NCI-H2081 (cell line): ENCODE results near the gene PMEL.
"Not testable (repeated sequence)": the region's sequence is repeated elsewhere in the genome, so short reads cannot be mapped to it uniquely, and the experiment has no call there.

Experiments
- DNase-seq, 2 experiments: peaks; one replicate each; lab custom pipeline; 2025; lab: John Stamatoyannopoulos, UW

Gene PMEL

DNA sequence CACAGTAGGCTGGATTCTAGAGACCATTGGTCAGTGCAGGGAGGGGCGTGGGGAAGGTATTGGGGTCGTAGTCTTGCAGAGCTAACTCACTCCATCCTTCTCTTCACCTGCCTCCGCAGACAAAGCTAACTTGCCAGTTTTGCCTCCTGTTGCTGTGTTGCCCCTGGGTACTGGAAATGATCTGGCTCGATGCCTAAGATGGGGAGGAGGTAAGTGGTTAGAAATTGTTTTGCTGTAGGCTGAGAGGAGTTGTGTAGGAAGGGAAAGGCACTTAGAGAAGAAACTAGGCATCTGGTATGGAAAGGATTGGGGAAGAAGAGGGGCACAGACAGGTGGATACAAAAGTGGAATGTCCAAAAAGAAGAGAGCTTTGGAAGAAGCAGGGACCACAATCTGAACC, 23.8 kb downstream of the PMEL start:
- no peak for DNase-seq

DNA sequence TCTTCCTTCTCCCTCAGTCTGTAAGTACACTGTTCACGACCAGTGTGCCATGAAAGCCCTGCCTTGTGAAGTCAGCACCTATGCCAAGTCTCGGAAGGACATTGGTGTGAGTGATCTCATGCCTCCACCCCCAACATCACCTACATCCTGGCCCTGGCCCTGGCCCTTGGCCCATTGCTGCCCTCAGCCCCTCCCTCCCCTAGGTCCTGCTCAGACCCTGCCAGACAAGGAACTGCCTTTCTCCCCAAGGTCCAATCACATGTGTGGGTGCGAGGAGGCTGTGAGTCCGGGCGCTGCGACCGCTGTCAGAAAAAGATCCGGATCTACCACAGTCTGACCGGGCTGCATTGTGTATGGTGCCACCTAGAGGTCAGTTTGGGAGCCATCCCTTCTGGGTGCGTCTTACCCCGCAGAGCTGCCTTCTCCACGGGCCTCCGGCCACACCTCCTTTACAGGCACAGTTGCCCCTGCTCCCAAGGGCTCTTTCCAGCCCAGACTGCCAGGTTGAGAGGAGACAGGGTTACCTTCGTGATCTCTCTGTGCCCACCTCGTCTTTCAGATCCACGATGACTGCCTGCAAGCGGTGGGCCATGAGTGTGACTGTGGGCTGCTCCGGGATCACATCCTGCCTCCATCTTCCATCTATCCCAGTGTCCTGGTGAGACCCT, 25.6 kb downstream of the PMEL start:
- peak; percentile 83 to 85 for DNase-seq

DNA sequence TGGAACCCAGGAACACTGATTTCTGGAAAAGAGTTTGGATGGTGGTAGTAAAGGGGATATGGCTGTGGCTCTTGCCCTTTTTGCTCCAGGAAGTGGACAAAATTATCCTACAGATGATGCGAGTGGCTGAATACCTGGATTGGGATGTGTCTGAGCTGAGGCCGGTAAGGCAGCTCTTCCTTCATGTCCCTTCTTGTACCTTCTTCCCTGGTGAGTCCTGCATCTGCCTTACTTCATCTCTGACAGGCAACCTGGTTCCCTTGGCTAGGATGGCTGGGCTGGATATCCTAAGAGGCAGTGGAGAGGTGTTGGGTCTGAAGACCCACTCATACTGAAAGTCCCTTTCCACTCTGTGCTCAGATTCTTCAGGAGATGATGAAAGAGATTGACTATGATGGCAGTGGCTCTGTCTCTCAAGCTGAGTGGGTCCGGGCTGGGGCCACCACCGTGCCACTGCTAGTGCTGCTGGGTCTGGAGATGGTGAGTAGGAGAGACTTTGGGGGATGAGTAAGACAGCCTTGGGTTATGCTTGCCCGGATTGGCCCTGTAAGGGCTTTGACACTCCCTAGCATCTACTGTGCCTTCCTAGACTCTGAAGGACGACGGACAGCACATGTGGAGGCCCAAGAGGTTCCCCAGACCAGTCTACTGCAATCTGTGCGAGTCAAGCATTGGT, 26.9 kb downstream of the PMEL start:
- no peak for DNase-seq

DNA sequence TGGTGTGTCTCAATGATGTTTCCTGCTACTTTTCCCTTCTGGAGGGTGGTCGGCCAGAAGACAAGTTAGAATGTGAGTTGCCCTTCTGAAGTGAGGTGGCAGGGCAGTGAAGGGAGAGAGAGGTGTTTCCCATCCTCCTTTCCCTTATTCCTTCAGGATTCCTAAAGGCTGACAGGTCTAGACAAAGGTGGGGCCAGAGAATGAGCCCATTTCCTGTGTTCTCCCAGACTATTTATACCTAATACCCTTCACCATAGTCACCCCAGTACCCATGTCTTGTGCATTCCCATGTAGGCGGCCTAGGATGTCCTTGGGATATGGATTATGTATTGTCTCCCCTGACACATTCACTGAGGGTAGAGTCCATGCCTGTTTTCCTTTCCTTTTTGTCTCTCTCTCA, 27.9 kb downstream of the PMEL start:
- no peak for DNase-seq

DNA sequence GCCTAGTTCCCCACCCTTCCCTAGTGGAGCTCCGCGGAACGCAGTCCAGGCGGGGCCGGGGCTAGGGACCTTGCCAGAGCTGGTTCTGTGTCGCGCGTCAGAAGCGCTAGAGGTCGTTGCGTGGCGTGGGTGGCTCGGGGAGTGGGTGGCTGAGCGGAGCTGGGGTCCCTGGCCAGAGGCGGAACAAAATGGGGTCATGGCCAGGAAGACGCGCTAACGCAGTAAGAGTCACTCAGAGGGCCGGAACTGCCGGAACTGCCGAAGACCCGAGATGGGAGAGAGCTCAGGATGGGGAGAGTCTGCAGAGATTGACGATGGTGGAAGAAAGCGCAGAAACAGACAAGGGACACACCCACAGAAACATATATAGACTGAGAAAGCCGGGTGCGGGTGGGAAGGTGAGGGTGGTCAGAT, 30.1 kb downstream of the PMEL start:
- DNase-seq, result no peak

DNA sequence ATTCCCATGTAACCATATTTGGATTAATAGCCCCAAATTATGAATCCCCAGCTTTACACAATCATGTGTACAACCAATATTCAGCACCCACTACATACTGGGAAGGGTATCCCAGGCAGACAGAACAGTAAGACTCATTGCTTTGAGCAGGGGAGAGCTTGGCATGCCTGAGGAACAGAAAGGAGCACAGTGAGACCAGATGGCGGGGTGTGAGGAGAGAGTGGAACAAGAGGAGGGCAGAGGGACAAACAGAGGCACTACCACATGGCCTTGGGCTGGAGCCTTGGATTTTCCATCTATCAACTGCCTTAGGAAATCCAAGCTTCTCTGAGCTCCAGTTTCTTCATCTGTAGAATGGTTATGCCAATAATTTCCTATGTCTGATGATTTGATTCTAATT, 31.1 kb downstream of the PMEL start:
- DNase-seq, result no peak

DNA sequence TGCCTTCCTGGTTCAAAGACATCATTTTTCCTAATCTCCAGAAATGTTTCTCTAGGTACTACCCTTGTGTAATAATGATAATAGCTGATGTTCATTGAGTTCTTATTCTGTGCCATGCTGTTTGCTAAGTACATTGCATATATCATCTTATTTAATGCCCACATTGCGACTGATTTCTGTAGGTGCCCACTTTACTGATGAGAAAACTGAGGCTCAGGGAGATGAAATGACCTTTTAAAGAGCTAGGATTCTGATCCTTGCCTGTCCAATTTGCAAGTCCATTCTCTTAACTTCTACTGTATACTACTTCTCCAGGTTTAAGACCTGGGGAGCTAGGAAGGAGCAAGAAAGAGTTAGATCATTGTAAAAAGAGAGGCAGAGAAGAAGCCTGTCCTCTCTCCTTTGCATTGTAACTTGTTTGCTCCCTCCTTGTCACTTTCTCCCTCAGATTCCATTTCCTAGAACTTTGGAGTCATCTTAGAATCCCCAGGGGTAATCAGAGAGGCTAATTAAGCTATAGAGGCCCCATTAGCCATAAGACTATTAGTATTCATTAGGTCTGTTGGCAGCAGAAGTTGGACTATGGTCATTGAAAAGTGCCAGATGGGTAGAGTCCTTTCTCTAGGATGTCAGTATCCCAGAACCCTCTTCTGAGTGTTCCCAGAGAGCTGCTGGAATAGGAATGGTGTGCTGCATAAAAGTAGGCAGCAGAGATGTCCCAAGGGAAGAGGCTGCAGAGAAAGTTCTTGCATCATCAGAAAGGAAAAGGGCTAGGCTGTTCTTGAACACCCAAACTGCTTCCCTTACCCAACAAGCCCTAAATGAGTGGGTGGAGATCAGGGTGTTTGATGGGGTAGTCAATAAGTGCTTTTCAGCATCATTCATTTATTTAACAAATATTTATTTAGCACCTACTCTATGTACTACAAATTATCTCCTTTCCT, 31.8 kb downstream of the PMEL start:
- no peak for DNase-seq

DNA sequence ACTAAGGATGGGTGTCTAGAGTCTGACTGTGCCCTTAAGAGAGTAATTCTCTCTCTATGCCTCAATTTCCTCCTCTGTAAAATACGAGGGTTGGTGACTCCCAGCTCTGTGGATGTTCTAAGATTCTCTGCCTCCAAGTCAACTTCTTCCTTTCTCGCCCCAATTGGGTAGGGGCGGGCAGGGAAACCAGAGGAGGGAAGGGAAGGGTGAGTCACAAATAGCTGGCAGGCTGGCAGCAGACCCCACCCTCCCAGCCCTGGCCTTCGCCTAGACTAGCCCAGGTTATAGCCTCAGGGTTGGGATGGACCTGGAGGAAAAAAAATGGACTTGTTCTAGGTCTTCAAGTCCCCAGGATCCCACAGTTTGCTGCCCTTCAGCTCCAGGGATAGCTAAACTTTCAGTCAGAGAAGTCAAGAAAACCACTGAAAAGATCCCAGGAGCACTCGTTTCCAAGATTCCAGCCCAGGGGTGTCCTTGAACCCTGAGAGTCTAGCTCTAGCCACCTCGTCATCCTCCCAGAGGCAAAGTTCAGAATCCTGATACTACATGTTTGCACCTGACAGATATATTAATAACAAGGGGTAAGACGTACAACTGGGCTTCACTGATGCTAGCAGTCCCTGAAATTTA, 32.6 kb downstream of the PMEL start:
- DNase-seq, result no peak

DNA sequence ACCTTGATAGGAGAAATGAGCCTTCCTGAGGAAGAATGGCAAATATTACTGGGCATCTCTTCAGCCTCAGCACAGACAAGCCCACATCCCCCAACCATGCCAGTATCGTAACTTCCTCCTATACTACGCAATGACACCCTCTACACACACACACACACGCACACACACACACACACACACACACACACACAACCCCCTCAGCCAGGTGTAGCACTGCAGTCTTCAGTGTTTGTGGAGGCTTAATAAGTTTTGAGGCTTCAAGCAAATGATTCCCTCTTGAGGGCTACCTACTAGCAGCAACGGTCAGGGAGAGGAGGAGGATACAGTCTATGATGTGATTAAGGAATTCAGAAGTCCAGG, 33.3 kb downstream of the PMEL start:
- no peak for DNase-seq

DNA sequence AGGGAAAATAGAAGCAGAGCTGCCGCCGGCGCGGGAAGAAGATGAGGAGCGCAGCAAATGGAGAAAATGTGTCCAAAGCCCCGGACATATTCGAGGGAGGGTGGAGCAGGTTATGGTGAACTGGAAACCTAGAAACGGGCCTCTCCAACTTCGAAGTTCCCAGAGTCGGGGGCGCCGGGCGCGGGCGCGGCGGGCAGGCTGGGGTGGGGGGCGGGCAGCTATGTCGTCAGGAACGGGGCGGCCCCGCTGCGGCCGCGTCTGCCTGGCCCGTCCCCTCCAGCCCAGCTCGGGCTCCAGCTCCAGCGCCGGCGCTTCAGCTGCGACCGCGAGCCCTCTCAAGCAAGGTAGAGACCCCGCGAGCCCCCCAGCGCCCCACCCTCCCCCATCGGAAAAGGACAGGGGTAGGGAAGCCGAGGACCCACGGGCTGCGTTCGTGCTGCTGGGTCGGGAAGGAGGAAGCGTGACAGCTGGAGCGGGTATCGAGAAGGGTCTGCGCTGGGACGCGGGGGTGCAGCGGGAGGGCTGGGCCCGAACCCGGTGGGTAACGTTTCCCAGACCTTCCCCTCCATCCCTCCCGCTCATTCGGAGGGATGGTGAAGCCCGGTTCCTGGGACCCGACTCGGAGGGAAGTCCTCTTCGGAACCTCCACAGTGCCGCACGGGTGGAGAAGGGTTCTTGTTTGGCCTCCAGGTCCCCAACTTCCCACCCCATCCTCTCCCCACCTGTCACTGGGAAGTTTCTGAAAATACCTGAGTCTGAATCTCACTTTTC, 33.9 kb downstream of the PMEL start:
- DNase-seq, result peak; percentile 26 to 40

DNA sequence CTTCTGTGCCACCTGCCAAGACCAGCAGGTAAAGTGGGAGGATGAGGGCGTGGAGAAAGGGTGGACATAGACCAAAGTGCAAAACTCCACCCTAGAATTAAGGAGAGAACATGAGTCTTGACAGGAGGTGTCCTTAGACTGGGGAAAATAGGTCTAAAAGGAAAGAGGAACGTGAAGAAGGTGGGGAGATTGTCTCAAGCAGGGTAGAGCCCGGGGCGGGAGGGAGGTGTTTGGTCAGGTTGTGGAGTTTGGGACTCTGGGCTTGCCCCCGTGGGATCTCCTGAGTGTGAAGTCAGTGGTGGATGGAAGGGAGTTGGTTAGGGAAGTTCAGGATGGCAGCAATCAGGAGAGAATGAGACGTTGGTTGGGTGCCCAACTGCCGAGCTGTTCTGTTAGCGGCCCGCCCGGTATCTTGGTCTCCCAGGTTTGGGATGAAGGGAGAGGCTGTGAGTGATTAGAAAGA, 34.5 kb downstream of the PMEL start:
- DNase-seq, result no peak

DNA sequence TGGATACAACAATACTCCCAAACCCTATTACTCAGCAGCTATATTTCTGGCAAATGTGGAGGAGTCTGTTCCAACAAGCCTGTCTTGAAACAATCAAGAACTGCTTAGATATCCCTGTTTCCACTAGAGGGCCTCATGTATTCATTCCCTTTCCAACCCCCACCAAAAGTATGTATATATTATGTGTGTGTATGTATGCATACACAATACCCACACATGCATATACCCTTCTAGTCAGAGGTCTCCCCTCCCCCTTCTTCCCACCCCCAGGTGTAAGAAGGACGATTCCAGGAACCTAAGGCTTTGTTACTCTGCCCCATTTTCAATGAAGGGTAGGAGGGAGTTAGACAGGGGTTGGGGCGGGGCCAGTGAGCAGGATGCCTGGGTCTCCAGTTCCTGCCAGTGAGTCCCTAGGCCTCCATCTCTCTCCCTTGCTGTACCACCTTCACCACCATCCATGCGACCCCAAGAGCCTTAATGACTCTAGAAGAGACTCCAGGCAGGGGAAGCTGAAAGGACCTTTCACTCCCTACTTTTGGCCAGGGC, 35.0 kb downstream of the PMEL start, which contains the start of gene DGKA:
DGKA (plus strand) TSS at position 392 of the 546 bp plus-strand sequence. CDS start 5,342 bp downstream, outside the sequence.
- DNase-seq, result peak; percentile 37 to 76

DNA sequence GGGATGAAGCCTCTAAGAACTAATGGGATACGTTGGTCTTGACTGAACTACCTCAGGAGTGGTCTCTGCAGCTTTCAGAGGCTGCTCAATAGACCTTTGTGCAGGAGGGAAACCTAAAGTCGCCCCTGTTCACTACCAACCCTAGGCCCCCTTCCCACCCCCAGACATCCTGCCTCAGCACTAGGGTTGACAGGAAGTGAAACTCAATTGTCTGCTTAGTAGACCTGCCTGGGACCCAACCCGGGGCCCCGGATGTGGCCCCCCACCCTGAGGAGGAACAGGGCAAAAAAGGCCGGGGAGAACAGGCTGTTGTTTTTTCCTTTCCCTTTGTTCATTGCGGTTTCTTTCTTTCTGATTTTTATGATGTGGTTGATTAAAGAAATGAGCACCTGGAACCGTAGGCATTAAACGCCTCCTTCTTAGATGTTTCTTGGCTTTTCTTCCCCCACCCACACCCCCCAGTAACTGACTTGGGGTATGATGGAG, 36.5 kb downstream of the PMEL start:
- no peak for DNase-seq

DNA sequence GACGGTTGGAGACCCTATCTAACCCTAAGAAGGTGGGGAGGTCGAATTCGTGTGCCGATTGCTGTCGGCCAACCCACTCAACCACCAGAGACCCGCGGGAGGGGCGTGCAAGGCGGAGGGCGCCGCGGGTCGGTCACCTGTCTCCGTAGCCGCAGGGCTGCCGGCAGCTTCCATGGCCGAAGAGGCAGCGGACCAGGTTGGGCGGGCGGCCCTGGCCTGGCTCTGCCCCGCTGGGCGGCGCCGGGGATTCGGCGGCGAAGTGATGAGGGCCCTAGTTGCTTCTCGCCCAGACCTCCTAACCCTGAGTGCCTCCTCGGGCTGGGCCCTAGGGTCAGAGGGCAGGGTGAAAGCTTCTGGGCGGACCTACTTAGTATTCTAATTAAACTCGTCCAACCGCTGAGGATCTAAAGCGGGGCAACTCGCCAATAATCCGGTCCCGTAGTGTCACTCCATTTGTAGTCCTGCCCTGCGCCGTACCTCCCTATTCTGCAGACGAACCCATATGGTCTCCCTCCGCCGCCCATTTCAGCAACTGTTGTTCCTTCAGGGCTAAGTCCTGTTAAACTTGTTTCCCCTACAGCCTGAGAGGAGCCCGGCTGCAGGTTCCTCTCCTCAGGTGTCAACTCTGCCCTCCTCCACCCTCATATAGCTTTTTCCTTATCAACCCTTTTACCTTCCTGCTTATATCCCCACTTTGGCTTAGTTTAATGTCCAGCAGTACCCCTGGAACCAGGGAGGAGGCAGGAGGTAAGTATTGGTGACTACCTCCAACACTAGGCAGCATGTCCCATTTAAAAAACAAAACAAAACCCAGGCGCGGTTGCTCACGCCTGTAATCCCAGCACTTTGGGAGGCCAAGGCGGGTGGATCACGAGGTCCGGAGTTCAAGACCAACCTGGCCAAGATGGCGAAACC, 38.0 kb downstream of the PMEL start, which contains the start of gene PYM1:
PYM1 (minus strand) TSS at position 307 of the 915 bp plus-strand sequence; CDS start at position 174, 133 bp downstream.
- DNase-seq, result peak; percentile 58 to 86

DNA sequence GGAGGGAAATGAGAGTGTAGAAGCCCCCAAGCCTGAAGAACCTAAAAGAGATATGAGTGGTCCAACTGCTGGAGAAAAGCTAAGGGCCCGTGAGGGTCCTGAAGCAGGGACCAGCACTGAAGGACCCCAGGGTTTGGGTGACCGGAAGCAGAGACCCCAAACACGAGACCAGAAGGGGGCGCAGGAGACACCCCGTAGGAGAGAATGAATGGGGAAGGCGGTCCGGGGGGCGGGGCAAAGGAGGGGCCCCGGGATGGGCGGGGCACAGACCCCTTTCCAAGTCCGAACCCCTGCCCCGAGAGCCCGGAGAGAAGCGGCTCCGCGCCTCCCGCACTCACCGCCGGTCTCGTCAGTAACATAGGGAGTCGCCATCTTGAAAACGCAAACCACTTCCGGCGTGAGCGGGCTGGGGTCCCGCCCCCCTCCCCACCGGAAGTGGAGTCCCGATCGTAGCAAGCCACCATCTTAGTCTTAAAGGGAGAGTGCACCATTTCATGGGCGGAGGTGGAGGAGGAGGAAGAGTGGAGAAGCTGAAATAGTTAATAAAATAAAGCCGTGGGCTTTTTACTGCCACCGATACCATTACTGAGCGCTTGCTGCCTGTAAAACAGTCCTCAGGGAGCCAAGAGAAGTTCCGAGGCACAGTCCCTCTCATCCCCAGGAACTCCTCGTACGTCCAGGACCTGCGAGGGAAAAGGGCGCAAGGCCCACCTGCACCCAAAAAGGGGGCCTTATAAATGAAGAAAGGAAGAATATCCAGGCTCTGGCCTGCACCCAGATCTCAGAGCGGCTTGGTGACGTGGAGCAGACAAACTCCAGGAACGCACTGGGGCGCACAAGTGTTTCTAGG, 38.9 kb downstream of the PMEL start:
- peak; percentile 89 to 94 for DNase-seq

DNA sequence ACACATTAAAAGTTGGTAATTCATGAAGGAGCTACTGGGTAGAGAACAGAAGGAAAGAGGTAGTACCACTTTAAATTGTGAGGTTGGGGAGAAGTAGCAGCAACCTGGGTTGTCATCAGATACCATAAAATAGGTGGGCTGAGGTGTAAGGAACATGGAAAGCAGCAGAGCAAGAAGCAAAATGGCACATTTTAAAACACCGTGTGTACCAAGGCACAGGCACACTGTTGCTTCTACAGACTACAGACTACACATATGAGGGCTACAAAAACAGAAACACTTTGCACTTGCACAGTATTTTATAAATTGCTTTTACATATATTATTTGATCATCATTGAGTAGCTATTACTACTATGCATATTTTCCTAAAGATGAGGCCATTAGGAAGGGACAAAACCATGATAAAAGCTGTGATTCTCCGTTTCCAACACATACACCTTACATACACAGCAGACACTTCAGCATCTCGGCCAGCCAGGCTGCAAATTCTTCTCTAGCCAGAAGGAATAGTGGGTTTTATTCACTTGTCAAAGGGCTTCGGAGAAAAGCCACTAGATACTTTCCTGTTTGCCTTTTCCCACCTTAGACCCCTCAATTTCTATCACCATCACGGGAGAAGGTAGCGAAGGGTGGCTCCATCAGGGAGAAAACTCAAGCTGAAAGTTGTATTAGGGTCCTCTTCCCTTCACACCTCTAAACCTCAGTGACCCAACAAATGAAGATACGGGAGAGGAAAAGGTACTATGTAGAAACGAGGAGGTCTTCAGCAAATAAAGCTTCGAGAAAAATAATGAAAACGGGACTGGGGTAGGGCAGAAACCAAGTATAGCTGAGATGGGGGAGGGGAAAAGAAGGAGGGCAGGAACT, 39.7 kb downstream of the PMEL start:
- no peak for DNase-seq

DNA sequence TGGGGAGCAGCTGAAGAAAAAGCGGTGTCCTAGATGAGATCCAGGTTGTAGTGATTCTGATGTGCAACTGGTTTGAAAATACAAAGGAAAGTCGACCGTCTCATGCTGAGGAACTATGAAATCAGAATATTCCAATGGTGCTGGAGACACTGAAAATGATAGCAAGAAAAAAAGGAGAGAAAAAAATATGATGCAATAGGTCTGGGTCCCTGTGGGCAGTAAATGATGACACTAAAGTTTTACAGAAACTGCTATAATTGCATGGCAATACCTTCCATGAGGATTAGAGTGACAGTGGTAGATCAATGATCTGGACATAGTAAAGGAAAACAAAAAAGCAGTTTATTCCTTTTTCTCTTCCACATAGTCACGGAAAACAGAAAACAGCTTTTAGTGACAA, 40.5 kb downstream of the PMEL start:
- no peak for DNase-seq

DNA sequence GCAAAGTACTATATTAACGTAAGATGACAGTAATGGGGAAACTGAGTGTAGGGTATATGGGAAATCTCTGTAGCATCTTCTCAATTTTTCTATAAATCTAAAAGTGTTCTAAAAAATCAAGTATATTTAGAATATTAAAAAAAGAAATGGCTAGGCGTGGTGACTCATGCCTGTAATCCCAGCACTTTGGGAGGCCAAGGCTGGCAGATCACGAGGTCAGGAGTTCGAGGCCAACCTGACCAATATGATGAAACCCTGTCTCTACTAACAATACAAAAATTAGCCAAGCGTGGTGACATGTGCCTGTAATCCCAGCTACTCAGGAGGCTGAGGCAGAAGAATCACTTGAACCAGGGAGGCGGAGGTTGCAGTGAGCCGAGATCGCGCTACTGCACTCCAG, 42.2 kb downstream of the PMEL start:
- DNase-seq, result not testable (repeated sequence)
